GM18520 (cell line): ENCODE data around the gene KANK4.
"Not testable (repeated sequence)": the region's sequence is repeated elsewhere in the genome, so short reads cannot be mapped to it uniquely, and the experiment has no call there.

ENCODE experiments used
- ATAC-seq: cut with Tn5 transposase; IDR thresholded peaks from one replicate; pipeline ENCODE4 v1.9.1; 2021; ENCODE audit not compliant: unreplicated experiment

The KANK4 gene

GRCh38 chr1:62240651-62241370 is 78.4 kb downstream of the KANK4 start:
- ATAC-seq = no peak

- not testable (repeated sequence) for ATAC-seq
Measured at GRCh38 chr1:62239652-62240403, 79.4 kb downstream of the KANK4 start.

GRCh38 chr1:62238507-62238906 is 80.7 kb downstream of the KANK4 start:
- no peak for ATAC-seq

GRCh38 chr1:62237950-62238374 is 81.3 kb downstream of the KANK4 start:
- ATAC-seq = no peak

GRCh38 chr1:62237361-62237760 is 81.9 kb downstream of the KANK4 start:
- ATAC-seq = no peak

GRCh38 chr1:62235576-62235975 is 83.7 kb downstream of the KANK4 start:
- ATAC-seq = no peak

GRCh38 chr1:62234688-62235087 is 84.5 kb downstream of the KANK4 start:
- no peak for ATAC-seq

- ATAC-seq = no peak
Measured at GRCh38 chr1:62233926-62234450, 85.2 kb downstream of the KANK4 start.

- no peak for ATAC-seq
Measured at GRCh38 chr1:62232871-62233278, 86.4 kb downstream of the KANK4 start.

GRCh38 chr1:62230718-62231117 is 88.5 kb downstream of the KANK4 start:
- no peak for ATAC-seq

- no peak for ATAC-seq
Measured at GRCh38 chr1:62229932-62230331, 89.3 kb downstream of the KANK4 start.

GRCh38 chr1:62229468-62229867 is 89.8 kb downstream of the KANK4 start:
- ATAC-seq = no peak

GRCh38 chr1:62228883-62229187 is 90.4 kb downstream of the KANK4 start:
- no peak for ATAC-seq

- ATAC-seq = no peak
Measured at GRCh38 chr1:62228136-62228882, 90.9 kb downstream of the KANK4 start.

GRCh38 chr1:62227496-62227895 is 91.7 kb downstream of the KANK4 start:
- ATAC-seq = no peak

- no peak for ATAC-seq
Measured at GRCh38 chr1:62224182-62224581, 95.1 kb downstream of the KANK4 start.

- ATAC-seq = no peak
Measured at GRCh38 chr1:62222321-62222720, 96.9 kb downstream of the KANK4 start.

- no peak for ATAC-seq
Measured at GRCh38 chr1:62221171-62221570, 98.1 kb downstream of the KANK4 start.

- ATAC-seq = not testable (repeated sequence)
Measured at GRCh38 chr1:62220456-62220855, 98.8 kb downstream of the KANK4 start.

GRCh38 chr1:62218604-62219003 is 100.6 kb downstream of the KANK4 start:
- no peak for ATAC-seq

- ATAC-seq = no peak
Measured at GRCh38 chr1:62213075-62213914, 105.9 kb downstream of the KANK4 start.
